ENCODE results near the gene TMEM219. TPM values are rescaled to one million over a fixed set of nuclear protein-coding genes. Genes with fewer than 3 reads are reported as not detected.
A peak's percentile ranks its signal among the peaks of the same experiment; 100 is the strongest.
"Not testable (repeated sequence)": the region's sequence is repeated elsewhere in the genome, so short reads cannot be mapped to it uniquely, and the experiment has no call there.

The TMEM219 gene
- total RNA-seq, 1 donor: 75.1 TPM

DNA sequence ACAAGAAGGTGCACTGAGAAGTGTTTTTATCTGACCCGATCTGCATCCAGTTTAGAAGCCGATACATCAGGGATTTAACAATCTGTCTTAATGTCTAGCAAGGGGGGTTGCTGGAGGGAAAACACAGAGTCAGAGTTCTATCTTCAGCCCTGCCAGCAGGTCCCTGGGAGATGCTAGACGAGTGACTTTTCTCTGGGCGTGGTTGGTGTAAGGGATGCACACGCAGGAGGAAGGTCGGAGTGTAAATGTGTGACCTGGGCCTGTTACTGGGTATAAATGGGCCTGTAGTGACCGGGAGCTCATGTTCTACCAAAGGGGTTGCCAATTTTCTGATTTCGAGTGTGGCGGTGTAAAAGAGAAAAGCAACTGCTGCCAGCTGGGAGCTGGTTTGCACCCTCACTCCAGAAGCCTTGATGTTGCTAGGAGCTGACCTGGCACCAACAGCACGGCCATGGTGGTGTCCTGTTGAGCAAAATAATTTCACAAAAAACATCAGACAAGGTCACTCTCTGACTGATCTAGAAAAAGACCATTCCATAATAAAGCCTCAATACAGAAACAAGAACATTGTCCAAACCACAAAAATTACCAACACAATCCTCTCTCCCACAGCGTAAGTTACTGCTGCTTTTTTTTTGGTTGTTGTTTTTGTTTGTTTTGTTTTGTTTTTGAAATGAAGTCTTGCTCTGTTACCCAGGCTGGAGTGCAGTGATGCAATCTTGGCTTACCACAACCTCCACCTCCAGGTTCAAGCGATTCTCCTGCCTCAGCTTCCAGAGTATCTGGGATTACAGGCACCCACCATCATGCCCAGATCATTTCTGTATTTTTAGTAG lies 34.6 kb upstream of the TMEM219 start:
- H3K4me3 ChIP-seq (ENCODE audit: low read depth, low read length): peak overlapping the region; percentile 86
- TF ChIP-seq, protein P1, sequence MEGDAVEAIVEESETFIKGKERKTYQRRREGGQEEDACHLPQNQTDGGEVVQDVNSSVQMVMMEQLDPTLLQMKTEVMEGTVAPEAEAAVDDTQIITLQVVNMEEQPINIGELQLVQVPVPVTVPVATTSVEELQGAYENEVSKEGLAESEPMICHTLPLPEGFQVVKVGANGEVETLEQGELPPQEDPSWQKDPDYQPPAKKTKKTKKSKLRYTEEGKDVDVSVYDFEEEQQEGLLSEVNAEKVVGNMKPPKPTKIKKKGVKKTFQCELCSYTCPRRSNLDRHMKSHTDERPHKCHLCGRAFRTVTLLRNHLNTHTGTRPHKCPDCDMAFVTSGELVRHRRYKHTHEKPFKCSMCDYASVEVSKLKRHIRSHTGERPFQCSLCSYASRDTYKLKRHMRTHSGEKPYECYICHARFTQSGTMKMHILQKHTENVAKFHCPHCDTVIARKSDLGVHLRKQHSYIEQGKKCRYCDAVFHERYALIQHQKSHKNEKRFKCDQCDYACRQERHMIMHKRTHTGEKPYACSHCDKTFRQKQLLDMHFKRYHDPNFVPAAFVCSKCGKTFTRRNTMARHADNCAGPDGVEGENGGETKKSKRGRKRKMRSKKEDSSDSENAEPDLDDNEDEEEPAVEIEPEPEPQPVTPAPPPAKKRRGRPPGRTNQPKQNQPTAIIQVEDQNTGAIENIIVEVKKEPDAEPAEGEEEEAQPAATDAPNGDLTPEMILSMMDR (IDR thresholded peaks at IDR 0.05; ENCODE audit: insufficient read depth, low read depth, low read length): no peak
- peak; percentile 87 for DNase-seq (ENCODE audit: low read depth)

DNA sequence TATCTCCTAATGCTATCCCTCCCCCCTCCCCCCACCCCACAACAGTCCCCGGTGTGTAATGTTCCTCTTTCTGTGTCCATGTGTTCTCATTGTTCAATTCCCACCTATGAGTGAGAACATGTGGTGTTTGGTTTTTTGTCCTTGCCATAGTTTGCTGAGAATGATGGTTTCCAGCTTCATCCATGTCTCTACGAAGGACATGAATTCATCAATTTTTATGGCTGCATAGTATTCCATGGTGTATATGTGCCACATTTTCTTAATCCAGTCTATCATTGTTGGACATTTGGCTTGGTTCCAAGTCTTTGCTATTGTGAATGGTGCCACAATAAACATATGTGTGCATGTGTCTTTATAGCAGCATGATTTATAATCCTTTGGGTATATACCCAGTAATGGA lies 30.1 kb upstream of the TMEM219 start:
- DNase-seq (ENCODE audit: low read depth); H3K4me3 ChIP-seq (ENCODE audit: low read depth, low read length): not testable (repeated sequence)

DNA sequence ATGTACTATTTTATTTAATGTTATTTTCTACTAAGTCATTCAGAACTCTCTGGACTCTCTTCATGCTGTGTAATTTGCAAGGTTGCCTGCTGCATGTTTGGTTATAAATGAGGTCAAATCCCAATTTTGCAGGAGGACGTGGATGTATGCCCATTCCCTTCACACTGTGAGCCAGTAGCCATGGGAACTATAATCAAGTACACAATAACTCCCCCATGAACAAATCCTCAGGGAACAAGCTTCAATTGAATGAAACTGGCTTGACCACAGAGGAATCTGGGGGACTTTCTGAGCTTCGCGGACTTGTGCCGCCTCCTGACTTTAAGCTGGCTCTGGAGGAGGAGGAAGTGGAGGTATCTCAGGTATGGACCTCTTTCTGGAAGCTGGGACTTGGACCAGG lies 21.2 kb upstream of the TMEM219 start:
- H3K4me3 ChIP-seq (ENCODE audit: low read depth, low read length): no peak overlapping the region
- DNase-seq (ENCODE audit: low read depth): no peak
- TF ChIP-seq, protein P1 (IDR thresholded peaks at IDR 0.05; ENCODE audit: insufficient read depth, low read depth, low read length): no peak

DNA sequence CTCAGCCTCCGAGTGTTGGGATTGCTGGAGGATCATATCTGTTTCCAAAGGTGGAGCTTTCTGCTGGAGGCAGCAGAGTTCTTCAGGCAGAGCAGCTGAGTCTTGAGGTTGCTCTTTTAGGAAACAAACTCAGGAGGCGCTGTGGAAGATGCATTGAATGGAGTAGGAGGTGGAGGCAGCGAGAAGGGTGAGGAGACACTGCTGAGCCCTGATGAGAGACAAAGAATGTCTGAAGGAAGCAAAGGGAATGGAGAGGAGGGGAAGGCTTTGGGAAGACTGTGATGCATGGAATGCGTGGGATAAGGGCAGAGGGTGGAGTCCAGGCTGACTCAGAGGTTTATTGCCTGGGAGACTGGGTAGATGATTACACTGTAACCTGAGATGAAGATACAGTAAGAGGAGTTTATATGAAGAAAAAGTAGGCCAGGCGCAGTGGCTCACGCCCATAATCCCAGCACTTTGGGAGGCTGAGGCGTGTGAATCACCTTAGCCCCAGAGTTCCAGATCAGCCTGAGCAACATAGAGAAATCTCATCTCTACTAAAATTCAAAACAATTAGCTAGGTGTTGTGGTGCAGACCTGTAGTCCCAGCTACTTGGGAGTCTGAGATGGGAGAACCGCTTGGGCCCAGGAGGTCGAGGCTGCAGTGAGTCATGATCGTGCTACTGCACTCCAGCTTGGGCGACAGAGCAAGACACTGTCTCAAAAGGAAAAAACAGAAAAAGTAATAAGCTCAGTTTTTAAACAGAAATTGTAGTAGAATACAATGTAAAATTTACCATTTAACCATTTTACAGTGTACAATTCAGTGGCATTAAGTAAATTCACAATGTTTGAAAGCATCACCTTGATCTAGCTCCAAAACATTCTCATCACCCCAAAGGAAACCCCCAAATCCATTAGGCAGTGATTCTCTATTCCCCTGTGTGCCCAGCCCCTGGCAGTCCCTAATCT lies 17.8 kb upstream of the TMEM219 start:
- H3K4me3 ChIP-seq (ENCODE audit: low read depth, low read length): no peak overlapping the region
- TF ChIP-seq, protein P1 (IDR thresholded peaks at IDR 0.05; ENCODE audit: insufficient read depth, low read depth, low read length): peak; percentile 53
- DNase-seq (ENCODE audit: low read depth): peak; percentile 99

DNA sequence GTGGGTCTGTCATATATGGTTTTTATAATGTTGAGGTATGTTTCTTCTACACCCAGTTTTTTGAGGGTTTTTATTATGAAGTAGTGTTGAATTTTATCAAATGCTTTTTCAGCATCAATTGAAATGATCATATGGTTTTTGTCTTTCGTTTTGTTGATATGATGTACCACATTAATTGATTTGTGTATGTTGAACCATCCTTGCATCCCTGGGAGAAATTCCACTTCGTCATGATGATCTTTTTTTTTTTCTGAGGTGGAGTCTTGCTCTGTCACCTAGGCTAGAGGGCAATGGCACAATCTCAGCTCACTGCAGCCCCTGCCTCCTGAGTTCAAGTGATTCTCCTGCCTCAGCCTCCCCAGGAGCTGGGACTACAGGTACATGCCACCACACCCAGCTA lies 14.0 kb upstream of the TMEM219 start:
- H3K4me3 ChIP-seq (ENCODE audit: low read depth, low read length): no peak overlapping the region
- TF ChIP-seq, protein P1 (IDR thresholded peaks at IDR 0.05; ENCODE audit: insufficient read depth, low read depth, low read length): no peak
- DNase-seq (ENCODE audit: low read depth): no peak

DNA sequence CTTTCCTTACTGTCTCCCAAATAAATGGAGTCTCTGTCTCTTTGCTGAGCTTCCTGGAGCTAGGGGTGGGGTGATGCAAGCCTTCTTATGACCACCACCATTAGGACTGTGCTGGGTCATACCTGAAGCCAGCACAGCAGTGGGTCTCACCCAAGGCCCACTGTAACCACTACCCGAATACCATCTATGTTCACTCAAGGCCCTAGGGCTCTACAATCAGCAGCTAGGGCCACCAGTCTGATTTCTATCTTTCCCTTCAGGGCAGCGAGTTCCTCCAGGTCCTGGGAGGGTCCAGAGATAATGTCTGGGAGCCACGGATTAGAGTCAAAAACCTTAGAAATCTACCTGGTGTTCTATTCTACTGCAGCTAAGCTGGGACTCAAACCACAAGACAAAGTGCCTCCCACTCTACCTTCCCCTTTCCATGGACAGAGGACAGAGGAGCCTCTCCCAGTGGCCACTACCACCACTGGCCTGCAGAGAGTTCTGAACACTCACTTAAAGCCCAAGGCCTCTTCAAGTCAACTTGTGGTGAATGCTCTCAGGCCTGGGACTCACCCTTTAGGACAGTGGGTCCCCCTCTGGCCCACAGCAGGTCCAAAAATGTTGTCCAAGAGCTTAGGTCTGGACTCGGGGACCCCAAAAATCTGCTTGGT lies 10.9 kb upstream of the TMEM219 start:
- TF ChIP-seq, protein P1 (IDR thresholded peaks at IDR 0.05; ENCODE audit: insufficient read depth, low read depth, low read length): no peak
- DNase-seq (ENCODE audit: low read depth): no peak
- no peak overlapping the region for H3K4me3 ChIP-seq (ENCODE audit: low read depth, low read length)

All from fibroblast of villous mesenchyme (primary cell).